Uterus (tissue), 2 donors: Measurements from ENCODE around the gene DCAF8.

Source experiments
- POLR2A ChIP-seq, 2 donors: fragments of 450-650 bp; IDR thresholded peaks; one replicate each; pipeline ENCODE4 v1.6.1; 2016; ENCODE audit warnings: antibody characterized with exemption in 2 of 2, mild to moderate bottlenecking in 1 of 2, moderate library complexity in 1 of 2
- TF ChIP-seq, protein P1 (sequence below), 4 experiments: fragments of 200-600 bp in 2 of 4; fragments of 450-650 bp in 2 of 4; sonication (generic) in 2 of 4; IDR thresholded peaks; one replicate each; pipeline ENCODE4 v1.5.1; 2016 to 2019; ENCODE audit warnings: antibody characterized with exemption in 4 of 4, mild to moderate bottlenecking in 2 of 4, moderate library complexity in 1 of 4

DNA sequence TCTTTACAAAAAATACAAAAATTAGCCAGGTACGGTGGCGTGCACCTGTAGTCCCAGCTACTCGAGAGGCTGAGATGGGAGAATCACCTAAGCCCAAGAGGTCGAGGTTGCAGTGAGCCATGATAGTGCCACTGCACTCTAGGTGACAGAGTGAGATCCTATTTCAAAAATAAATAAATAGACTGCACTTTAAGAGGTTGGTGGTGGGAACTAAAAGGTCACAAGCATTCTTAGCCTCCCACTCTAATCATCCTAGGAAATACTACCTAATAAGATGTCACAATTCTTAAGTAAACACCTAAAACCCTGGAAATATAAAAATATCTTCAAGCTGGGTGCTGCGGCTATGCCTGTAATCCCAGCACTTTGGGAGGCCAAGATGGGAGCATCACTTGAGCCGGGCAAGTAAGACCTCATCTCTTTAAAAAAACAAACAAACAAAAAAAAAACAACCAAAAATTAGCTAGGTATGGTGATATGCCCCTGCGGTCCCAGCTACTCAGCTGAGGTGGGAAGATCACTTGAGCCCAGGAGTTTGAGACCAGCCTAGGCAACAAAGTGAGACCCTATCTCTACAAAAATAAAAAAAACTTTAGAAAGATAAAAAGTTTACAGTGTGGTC is 4.1 kb downstream of the DCAF8 start:
- TF ChIP-seq, protein P1, sequence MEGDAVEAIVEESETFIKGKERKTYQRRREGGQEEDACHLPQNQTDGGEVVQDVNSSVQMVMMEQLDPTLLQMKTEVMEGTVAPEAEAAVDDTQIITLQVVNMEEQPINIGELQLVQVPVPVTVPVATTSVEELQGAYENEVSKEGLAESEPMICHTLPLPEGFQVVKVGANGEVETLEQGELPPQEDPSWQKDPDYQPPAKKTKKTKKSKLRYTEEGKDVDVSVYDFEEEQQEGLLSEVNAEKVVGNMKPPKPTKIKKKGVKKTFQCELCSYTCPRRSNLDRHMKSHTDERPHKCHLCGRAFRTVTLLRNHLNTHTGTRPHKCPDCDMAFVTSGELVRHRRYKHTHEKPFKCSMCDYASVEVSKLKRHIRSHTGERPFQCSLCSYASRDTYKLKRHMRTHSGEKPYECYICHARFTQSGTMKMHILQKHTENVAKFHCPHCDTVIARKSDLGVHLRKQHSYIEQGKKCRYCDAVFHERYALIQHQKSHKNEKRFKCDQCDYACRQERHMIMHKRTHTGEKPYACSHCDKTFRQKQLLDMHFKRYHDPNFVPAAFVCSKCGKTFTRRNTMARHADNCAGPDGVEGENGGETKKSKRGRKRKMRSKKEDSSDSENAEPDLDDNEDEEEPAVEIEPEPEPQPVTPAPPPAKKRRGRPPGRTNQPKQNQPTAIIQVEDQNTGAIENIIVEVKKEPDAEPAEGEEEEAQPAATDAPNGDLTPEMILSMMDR (IDR thresholded peaks at IDR 0.05), result no peak
- no peak for TF ChIP-seq POLR2A (IDR thresholded peaks at IDR 0.05)
